ENCODE measurements around the gene MGME1.
"Not testable (repeated sequence)": the region's sequence is repeated elsewhere in the genome, so short reads cannot be mapped to it uniquely, and the experiment has no call there.

The MGME1 gene

DNA sequence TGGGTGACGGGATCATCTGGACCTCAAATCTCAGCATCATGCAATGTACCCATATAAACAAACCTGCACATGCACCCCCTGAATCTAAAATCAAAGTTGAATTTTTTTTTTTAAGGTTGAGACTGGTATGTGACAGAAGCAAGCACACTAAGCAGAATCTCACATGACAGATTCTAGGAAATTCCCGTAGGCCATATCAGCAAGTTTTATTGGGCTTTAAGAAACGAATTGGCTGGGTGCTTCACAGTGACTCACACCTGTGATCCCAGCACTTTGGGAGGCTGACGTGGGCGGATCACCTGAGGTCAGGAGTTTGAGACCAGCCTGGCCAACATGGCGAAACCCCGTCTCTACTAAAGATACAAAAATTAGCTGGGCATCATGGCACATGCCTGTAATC is 58.2 kb downstream of the MGME1 start:
- DNase-seq: not testable (repeated sequence)

DNA sequence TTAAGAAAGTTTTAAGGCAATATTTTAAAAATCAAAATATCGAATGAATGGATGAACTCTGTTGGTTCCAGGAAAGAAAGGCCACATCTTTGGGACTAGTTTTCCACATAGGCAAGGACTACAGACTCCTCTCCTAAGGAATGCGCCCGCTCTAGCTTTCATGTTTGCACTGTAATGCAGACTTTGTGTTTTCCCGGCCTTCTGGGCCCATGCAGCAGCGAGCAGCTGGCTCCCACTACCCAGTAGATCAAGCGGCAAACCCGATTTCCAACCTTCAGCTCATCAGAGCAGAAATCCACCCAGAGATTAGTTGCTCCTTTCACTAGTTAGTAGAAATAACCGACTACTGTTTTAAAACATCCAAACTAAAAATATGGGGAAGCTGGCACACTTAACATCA is 61.2 kb downstream of the MGME1 start:
- no peak for DNase-seq

DNA sequence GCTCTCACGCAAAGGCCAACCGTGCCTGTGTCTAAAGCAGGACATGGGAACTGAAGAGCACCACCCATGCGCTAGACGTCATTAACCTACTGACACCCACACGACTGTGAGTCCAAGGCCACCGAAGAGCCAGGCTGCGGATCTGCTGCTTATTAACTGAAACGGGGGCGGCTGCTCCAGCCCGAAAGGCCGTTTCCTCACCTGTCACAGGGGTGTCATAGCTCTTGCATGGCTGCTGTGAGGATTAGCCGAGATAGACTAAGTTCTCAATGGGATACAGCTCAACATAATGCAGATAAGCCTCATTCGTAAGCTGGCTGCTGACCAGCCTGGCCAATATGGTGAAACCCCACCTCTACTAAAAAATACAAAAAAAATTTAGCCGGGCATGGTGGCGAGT is 62.2 kb downstream of the MGME1 start:
- DNase-seq: no peak

DNA sequence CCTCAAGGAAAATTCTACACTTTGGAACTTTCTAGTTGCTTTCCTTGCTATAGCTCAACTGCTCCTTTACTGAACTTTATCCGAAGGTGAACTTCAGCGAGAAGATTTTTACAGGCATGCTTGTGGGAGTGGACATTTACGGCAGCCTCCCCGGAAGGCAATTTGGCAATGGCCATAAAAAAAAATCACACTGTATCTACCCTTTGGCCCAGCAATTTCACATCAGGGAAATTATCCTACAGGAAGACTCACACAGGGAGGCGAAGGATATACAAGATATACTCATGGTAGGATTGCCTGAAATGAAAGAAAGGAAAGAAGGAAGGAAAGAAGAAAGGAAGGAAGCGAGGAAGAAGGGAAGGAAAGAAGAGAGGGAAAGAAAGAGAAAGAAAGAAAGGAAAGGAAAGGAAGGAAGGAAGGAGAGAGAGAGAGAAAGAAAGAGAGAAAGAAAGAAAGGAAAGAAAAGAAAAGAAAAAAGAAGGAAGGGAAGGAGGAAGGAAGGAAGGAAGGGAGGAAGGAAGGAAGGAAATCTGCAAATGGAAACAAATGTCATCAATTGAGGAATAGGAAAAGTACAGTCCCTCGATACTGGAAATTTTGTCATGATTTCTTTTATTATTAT is 63.2 kb downstream of the MGME1 start:
- DNase-seq: no peak

DNA sequence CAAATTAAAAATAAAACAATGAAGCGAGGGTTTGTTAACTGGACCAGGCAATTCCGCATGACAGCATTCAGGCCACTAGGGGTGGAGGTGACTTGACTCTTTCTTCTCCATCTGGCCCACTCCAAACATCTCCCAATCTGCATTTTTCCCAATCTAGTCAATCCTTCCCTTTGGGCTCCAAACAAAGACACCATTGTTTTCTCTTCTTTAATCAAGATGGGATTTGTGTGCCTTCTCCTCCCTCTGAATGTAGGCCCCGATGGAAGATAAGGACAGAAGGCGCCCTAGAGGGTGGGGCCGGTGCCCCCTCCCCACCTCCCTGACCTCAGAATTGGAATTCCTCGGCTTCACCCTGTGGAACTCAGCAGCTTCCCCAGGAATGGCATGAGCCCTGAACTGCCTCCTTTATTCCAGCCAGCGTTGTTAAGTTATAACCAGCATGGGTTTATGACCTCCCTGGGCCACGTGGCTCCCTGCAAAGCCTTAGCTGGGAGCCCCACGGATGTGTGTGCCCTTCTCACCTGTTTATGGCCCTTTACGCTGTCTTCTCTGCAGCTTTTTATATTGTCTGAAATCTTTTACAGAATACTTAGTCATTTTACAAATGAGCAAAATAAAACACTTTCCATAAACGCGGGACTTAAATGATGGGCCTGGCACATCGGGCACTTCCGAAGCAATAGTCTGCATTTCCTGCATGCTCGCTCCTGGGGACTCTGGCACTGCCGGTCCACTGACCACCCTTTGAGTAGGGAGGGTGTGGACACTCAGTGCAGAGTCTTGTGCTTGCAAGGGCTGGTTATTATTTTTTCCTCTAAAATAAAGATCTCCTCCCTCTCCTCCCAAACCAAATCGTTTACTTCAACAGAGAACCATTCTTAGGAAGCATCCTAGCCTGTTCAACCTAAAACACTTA is 64.4 kb downstream of the MGME1 start:
- DNase-seq: no peak

DNA sequence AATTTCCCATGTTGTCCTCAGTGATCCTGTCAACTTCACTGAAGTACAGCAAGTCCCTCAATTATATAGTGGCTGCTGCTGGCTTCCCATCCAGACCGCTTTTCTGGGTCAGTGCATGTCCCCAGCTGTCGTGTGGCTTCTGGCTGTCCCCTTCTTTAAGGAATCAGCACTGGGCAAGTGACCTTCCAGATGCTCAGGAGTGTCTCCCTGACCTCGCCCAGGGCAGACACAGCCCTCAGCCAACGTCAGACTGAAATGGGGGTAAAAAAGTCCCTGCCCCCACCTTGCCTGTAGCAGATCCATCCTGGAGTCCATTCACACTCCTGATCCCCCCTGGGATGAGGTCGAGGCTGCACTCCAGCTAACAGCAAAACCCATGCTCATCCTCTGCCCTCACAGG is 65.2 kb downstream of the MGME1 start:
- no peak for DNase-seq

DNA sequence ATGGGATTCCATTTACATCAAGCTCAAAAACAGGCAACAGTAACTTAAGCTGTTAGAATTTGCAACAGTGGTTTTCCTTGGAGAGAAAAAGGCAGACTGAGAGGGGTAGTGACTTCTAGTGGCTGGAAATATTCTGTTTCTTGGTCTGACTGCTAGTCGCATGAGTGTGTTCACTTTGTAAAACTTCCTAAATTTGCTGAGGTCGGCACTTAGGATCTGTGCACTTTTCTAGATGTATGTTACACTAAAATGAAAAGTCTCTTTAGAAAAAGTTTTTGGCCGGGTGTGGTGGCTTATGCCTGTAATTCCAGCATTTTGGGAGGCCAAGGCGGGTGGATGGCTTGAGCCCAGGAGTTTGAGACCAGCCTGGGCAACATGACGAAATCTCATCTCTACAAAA is 70.2 kb downstream of the MGME1 start:
- DNase-seq: no peak

All from fibroblast of skin of right biceps (primary cell).